ENCODE data around the gene RIC3. TPM values are rescaled to one million over a fixed set of nuclear protein-coding genes. Genes with fewer than 3 reads are reported as not detected.

RIC3 gene
- total and polyA plus RNA-seq, 2 of the 8 experiments (the other 6 are each of a cell fraction or from before 2014, with no cell fraction given), result 6.4 to 15.5 TPM

DNA sequence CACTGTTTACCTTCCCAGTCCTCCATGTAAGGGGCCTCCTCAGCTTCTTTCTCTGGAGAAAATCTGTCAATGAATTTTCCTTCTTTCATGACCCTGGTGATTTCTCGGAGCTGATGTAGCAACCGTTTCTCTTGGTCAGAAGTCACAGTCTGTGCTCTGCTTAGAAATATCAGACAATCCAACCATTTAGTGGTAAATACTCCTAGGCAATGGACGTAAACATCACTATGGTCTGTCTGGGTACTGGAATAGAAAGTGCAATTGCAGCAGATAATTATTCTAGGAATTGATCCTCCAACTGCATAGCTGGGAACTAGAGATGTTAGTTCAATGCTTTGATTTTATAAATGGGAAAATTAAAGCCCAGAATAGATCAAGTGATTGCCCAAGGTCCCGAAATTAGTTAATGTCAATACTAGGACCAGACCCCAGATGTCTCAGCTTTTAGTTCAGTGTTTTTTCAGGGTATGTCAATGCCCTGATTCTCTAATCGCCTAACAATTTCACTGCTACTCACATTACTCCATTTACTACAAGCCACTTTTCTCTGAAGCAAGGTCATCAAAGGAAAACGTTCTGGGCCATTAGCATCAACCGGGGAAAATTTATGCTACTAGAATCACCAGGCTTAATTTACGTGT lies 42.1 kb downstream of the RIC3 start (continued):
- TF ChIP-seq TAF7 (optimal IDR thresholded peaks at IDR 0.05; ENCODE audit: borderline replicate concordance, low read depth, low read length) (no peak), YY1 (IDR thresholded peaks at IDR 0.05; ENCODE audit: low read depth, low read length) (no peak), JUN (IDR thresholded peaks at IDR 0.05; ENCODE audit: low read depth, low read length) (no peak), SP2 (IDR thresholded peaks at IDR 0.05; ENCODE audit: low read length) (no peak), NRF1 (IDR thresholded peaks at IDR 0.05; ENCODE audit: low read depth, low read length) (no peak), GTF2F1 (IDR thresholded peaks at IDR 0.05; ENCODE audit: borderline replicate concordance, low read depth, low read length) (no peak), TEAD4 (IDR thresholded peaks at IDR 0.05; ENCODE audit: low read depth, low read length) (no peak)
- TF ChIP-seq, protein P1, sequence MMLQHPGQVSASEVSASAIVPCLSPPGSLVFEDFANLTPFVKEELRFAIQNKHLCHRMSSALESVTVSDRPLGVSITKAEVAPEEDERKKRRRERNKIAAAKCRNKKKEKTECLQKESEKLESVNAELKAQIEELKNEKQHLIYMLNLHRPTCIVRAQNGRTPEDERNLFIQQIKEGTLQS (IDR thresholded peaks at IDR 0.05; ENCODE audit: insufficient read depth, low read depth, low read length), result no peak
